T follicular helper cell (primary cell): ENCODE measurements around the gene EIF2B5.

Experiments used
- DNase-seq: peaks from one replicate; pipeline ENCODE4 v3.0.0-alpha.2; 2020; ENCODE audit warnings: low read depth

The EIF2B5 gene

DNA sequence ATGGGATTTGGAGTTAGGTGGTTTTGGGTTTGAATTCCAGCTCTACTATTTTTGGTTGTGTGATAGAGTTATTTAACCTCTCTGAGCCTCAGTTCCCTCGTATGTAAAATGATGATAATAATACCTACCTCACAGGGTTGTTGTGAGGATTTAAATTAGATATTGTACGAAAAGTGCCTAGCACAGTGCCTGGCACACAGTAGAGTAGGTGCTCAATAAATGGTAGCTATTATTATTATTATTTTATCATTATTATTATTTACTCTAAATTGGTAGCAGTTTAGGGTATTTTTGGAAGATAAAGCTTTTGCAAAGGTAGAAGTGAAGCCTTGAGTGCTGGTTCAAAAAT lies 38.2 kb downstream of the EIF2B5 start:
- DNase-seq, result no peak

DNA sequence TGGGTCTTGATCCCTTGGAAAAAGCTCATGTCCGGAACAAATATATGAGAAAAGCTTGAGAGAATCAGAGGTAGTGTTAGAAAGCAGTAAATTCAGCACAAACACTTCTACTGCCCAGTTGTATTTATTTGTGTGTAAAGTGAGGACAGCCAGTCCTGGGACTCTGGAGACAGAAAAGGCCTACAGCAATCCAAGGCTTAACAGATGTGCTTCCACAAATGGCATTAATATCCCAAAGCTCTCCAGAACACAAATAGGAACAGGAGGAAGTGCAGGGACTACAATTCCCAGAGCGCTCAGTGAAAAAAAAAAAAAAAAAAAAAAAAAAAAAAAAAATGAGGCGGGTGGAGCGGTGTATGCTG lies 39.1 kb downstream of the EIF2B5 start:
- DNase-seq, result no peak

DNA sequence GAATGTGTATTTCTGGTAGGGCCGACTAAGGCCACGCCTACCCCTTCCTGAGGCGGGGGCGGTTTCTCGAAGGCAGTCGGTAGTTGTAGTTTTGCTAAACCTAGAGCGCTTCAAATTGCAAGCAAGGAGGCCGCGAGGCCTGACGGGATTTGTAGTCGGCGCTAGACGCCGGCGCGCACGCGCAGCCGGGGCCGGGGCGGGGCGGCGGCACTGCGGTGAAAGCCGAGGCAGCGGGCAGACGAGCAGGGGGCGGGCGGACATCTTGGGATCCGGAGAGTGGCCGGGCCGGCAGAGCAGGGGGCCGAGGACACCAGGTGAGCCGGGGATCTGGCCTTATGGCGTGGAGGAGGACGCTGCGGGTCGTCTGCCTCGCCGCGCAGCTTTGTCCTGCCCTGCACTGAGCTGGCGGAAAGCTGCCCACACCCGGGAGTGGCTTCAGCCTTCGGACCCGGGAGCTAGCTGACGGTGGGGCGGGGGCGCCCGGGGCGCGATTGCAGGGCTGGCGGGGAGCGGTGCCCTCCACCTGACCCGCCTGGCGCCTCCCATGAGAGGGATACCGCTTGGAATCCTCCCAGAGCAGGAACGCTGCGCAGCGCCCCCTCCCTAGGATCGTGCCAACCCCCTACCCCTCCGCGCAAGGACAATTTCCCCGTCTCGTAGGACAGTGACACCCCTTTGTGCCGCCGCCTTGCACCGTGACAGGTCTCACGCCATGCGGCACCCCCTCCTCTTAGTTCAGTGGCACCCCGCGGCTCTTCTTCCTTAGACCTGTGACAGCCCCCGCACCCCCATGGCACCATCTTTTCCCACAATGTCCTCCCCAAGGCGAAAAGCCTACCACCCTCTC lies 39.7 kb downstream of the EIF2B5 start, which contains the start of gene AP2M1:
TSS of gene AP2M1 (plus strand) at position 210 of the 847 bp plus-strand sequence. CDS start 2,139 bp downstream, outside the sequence.
- DNase-seq, result peak; percentile 95

DNA sequence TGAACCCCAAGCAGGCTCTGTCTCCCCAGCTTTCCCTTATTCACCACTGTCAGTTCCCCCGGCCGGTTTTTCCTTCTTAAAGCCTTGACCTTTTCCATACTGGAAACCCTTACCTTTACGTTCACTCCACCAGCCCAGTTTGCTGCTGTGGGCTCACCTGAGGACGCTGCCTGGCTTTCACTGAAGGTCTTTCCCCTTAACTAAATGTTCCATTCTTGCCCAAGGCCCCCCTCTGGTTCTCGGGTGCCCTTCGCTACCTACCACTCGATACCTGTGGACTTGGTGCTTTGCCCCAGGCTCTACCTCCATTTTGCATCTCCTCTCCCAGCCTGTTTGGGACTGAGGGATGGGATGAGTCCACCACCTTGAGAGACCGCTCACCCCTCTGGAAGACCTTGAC lies 40.3 kb downstream of the EIF2B5 start:
- DNase-seq, result no peak

DNA sequence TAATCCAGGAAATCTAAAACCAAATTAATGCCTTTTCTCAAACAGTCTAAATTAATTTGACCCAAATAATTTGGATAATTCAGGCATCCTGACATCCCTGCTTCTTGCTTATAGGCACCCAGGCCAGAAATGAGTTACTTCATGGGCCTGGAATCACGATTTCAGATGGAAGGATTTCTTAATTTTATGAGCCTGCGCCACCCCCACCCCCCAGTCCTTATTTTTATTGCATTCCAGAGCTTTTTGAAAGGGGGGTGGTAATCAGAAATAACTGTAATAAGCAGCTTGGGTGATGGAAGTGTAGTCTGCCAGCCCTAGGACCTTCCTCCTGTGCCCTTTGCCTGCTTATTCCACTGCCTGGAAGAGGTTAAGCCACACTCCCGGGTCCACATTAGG lies 40.8 kb downstream of the EIF2B5 start:
- DNase-seq, result no peak

DNA sequence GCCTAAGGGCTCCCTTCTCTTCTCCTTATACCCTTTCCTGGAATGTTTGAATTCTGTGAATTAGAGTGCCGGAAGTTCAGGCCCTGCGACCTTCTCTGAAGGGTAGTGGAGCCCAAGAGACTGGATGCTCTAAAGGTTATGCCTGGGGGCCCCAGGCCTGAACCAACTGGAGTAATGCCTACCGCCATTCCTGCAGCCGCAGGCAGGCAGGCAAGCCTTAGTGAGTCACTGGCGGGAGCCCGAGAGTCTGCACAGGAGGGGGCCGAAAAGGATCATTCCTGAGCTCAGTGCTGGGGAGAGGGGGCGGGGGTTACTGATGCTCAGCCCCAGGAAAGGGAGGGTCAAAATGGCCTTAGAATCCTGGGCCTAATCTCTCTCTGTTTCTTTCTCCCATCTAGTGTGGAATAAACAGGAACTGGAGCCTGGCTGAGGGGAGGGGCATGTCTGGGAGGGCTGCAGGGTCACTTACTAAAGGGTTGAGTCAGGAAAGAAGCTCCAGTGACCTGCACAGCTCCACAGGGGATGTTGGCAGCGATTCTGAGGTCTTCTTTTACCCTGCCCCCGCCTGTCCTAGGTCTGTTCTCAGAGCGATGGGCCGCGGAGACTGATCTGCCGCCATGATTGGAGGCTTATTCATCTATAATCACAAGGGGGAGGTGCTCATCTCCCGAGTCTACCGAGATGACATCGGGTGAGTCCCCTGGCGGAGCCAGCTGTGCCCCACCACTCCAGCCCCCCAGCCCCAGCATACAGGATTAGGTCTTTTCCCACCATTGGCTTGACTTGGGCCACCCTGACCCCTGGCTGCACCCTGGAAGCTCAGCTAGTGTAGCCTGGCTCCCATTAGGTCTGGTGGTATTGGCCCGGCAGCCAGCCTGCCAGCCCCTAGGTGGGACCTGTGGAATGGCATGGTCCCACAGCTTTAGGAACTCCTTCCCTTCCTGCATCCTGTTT lies 41.5 kb downstream of the EIF2B5 start:
- DNase-seq, result no peak

DNA sequence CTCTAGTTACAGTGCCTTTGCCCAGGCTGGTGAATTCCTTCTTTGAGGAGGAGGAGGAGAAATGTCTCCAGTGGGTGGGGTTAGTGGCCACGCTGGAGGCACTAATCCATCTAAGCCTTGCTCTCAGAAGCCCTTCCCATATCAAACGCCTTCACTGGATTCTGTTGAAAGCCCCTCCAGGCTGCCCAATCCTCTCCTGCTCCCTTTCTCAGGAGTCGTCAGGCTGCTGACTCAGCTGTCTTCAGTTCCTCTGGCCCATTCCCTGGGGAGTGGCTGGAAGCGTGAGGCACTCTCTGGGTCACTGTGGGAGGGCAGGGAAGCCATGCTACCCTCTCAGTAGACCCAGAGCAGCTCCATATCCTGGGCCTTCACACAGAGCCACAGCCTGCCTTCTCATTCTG lies 42.2 kb downstream of the EIF2B5 start:
- DNase-seq, result no peak

DNA sequence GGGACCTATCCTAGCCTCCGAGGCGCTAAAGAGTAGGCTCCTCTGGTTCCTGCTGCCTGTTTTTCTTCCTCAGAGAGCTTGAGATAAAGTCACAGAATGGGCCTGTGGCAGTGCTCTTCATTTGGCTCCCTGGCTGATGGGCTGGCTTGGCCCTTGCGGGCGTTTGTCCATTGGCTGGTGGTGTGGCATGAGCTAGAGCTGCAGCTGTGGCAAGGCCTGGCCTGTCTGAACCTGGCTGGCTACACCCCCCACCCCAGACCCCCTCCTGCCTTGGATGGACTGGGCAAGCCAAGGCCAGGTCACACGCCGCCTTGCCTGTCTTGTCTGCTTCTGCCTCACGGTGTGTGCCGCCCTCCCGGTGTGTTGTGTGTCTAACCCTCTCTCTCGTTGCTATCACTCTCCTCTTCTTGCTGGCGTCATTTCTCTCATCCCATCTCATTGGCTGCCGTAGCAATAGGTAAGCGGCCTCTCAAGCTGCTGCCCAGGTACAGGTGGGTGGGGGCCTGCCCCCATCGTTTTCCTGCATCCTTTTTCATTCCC lies 42.7 kb downstream of the EIF2B5 start:
- DNase-seq, result no peak

DNA sequence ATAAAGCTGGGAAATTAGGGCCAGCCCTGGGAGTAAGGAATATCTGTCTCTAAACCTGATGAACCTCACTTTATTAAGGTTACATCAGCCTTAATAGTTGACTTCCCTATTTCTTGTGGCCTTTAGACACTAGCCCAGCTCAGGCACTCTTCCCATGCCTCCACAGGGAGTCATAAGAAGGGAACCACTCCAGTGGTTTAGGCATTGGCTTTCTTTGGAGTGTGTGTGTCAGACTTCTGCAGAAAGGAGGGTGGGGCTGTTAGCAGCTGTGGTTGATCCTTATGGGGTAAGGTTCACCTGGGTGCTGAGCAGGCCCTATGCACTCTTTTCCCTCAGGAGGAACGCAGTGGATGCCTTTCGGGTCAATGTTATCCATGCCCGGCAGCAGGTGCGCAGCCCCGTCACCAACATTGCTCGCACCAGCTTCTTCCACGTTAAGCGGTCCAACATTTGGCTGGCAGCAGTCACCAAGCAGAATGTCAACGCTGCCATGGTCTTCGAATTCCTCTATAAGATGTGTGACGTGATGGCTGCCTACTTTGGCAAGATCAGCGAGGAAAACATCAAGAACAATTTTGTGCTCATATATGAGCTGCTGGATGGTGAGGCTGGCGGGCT lies 43.5 kb downstream of the EIF2B5 start:
- DNase-seq, result no peak

DNA sequence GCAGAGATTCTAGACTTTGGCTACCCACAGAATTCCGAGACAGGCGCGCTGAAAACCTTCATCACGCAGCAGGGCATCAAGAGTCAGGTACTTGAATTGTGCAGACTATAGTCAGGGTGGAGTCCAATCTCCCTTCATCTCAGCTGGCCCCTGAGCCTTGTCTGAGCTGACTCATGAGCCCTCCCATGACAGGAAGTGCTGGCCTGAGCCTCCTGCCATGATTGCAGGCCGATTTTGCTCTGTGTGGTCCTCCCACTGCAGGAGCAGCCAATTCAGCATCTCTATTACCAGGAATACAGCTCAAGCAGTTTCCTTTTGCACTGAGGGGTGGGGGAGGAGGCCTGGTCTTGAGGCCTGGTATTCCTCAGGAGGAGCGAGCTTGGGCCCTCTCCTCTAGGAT lies 45.0 kb downstream of the EIF2B5 start:
- no peak for DNase-seq

DNA sequence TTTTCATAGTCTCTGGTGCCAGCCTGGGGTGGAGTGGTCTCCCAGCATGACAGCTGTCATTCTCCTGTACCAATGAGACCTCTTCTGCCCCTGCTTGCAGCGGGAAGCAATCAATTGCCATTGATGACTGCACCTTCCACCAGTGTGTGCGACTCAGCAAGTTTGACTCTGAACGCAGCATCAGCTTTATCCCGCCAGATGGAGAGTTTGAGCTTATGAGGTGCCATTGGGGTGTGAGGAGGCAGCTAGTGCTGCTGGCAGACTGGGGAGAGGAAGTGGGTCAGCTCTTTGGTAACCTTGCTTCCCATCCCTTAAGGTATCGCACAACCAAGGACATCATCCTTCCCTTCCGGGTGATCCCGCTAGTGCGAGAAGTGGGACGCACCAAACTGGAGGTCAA lies 46.4 kb downstream of the EIF2B5 start:
- DNase-seq, result no peak

DNA sequence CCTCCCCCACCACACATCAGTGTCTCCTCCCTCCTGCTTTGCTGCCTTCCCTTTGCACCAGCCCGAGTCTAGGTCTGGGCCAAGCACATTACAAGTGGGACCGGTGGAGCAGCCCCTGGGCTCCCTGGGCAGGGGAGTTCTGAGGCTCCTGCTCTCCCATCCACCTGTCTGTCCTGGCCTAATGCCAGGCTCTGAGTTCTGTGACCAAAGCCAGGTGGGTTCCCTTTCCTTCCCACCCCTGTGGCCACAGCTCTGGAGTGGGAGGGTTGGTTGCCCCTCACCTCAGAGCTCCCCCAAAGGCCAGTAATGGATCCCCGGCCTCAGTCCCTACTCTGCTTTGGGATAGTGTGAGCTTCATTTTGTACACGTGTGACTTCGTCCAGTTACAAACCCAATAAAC lies 48.5 kb downstream of the EIF2B5 start:
- DNase-seq, result no peak

DNA sequence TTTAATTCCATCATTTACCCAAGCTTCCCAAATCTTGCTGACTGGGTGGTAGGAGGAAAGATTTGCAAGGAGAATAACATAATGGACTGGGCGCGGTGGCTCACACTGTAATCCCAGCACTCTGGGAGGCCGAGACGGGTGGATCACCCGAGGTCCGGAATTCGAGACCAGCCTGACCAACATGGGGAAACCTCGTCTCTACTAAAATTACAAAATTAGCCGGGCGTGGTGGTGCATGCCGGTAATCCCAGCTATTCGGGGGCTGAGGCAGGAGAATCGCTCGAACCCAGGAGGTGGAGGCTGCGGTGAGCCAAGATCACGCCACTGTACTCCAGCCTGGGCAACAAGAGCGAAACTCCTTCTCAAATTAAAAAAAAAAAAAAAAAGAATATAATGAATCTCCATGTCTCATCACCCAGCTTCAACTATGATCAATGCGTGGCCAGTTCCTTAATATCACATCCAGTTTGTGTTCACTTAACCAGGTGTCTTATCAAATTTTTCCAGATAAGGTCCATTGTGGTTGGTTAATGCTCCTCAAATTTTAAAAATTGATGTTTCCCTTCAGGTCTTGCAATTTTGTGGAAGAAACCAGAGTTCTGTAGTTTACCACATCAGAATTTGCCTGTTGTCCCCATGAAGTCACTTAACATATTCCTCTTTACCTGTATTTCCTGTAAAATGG lies 49.5 kb downstream of the EIF2B5 start:
- DNase-seq, result no peak

DNA sequence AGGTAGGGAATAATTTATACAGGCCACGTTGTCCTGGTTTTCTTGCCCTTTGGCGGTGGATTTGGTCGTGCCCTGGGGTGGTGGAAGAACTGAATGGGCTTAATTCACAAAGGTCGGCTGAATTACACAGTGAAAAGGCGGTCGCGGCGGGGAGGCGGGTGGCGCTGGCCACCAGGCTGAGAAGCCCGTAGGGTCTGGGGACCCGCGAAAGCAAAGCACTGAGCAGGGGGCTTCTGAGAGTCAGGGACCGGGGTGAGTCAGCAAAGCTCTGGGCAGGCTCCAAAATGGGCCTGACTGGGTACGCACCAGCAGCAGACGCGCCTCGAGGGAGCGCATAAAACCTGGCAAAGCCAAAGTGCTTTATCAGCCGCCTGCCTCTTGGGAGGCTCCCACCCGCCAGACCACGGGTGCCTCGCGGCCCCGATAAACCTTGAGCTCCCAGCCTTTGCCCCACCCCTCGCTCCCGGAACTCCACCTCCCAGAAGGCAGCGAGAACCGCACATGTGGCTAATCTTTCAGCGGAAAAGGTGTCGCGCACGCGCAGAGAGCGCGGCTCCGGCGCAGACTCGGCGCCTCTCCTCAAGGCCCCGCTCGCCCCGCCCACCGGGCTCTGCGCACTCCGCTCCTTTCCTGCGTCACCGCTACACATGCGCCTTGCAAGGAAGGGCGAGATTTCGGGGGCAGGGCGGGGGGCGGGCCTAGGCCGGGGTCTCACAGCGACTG lies 50.5 kb downstream of the EIF2B5 start:
- peak; percentile 99 for DNase-seq

DNA sequence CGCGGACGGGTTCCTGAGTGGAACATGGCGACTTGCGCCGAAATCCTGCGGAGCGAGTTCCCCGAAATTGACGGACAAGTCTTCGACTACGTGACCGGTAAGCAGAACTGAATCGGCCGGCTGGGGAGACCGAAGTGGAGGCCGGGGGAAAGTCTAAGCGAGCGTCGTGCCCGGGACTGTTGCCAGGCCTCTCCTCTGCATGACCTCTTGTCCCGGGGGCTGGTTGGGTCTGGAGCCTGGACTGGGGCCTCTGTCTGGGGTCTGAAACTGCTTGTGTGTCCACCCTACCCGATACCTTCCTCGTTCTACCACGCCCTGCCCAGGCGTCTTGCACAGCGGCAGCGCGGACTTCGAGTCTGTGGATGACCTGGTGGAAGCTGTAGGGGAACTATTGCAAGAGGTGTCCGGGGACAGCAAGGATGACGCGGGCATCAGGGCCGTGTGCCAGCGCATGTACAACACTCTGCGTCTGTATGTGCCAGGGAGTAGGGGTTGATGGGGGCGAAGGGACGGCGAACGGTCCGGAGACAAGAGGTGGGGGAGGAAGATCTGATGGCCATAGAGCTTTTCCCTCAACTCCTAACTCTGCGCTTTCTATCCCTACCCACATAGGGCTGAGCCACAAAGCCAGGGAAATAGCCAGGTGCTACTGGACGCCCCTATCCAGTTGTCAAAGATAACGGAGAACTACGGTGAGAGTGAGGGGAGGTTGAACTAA lies 51.2 kb downstream of the EIF2B5 start, which contains the start of gene ABCF3:
TSS of gene ABCF3 (plus strand) at position 16 of the 718 bp plus-strand sequence. CDS start at position 25, 9 bp downstream.
- DNase-seq, result no peak

DNA sequence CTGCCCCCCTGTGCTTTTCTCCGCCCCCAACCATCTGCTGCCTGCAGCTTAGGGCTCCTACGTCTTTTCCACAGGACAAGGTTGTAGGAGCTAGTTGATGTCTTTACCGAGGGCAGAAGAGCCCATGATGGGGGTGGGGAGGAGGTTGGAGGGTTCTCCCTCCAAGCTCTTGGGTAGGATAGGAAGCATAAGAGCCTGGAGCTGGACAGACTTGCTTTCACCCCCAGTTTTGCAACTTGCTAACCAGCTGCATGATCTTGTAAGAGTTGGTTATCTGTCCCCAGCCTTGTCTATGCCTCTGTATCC lies 51.7 kb downstream of the EIF2B5 start:
- DNase-seq, result no peak

DNA sequence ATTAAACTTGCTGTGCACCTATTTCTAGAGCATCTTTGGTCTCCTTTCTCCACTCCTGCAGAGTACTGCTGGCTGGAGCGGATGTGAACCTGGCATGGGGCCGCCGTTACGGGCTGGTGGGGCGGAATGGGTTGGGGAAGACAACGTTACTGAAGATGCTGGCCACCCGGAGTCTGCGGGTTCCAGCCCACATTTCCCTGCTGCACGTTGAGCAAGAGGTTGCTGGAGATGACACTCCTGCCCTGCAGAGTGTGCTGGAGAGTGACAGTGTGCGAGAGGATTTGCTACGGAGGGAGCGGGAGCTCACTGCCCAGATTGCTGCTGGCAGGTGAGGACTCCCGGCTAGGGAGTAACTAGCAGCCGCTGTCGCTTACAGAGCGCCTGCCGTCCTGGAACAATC lies 52.9 kb downstream of the EIF2B5 start:
- DNase-seq, result no peak

DNA sequence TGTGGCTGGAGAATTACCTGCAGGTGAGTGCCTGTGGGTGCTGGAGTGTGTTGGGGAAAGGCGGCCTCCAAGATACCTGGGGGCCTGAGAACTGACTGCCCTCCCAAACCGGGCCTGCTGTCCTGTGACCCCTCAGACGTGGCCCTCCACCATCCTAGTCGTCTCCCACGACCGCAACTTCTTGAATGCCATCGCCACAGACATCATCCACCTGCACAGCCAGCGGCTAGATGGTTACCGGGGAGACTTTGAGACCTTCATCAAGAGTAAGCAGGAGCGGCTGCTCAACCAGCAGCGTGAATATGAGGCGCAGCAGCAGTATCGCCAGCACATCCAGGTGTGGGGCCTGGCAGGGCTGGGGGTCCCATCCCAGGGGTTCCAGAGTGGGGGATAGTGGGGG lies 54.3 kb downstream of the EIF2B5 start:
- no peak for DNase-seq

DNA sequence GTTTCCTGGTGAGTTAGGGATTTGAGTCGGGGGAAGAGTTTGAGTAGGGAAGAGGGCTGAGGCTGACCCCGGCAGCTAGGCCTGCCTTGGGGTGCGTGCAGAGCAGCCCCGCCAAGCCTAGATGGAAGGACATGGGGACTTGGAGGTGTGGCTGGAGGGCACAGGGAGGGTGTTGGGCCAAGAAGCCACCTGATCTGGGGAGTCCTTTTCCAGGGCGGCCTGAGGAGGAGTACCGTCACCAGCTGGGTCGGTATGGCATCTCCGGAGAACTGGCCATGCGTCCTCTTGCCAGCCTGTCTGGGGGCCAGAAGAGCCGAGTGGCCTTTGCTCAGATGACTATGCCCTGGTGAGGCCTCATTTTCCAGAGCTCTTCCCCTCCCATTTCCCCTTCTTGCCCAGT lies 57.7 kb downstream of the EIF2B5 start:
- no peak for DNase-seq

DNA sequence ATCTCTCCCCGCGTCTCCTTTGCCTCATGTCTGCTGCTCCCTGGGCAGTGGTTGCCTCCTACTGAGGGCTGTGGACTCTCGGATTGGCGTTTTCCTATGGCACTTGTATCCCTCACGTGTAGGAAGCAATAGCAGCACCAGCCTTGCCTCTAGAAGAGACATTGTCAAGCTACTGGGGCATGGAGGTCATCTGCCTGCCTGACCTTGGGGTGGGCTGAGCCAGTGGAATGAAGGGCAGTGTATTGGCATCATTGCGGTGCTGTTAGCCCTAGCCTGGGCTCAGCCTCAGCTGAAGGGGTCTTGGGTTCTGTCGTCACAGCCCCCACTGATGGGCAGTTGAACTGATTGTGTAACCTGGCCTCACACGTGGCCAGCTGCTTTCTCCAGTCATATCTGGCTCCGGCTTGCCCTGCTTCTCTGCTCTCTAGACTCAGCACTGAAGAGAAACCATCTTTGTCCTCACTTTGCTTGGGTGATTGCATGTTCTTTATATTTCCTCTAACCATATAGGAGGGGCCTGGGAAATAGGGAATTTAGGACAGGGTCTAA lies 58.9 kb downstream of the EIF2B5 start:
- DNase-seq, result no peak
